Stimulated activated CD8-positive, alpha-beta memory T cell treated with anti-CD3 and anti-CD28 coated beads, Interleukin-12 subunit alpha, Interleukin-12 subunit beta, amount 100 ng/mL, for 24 hours (primary cell): ENCODE measurements around the gene JAG2.

ENCODE experiments used
- DNase-seq: peaks from one replicate; pipeline ENCODE4 v3.0.0-alpha.2; 2020; ENCODE audit errors: extremely low read depth

The JAG2 gene

DNA sequence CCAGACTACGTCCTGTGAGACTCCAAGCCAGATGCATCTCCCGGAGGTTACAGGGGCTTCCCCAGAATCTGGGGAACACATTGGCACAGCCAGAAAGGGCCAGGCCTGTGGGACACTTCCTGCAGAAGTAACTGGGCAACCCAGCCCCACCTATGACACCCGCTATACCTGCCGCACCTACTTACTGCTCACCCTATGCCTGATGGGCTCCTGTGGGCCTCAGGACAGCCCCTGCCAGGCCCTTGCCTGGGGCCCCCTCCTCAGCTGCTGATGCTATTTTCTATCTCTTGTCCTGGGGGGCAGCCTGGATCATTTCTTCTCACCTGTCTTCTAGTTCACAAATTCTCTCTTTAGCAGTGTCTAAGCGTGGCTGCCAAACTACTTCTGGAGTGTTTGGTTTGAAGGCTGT is 28.7 kb downstream of the JAG2 start:
- DNase-seq, result no peak

DNA sequence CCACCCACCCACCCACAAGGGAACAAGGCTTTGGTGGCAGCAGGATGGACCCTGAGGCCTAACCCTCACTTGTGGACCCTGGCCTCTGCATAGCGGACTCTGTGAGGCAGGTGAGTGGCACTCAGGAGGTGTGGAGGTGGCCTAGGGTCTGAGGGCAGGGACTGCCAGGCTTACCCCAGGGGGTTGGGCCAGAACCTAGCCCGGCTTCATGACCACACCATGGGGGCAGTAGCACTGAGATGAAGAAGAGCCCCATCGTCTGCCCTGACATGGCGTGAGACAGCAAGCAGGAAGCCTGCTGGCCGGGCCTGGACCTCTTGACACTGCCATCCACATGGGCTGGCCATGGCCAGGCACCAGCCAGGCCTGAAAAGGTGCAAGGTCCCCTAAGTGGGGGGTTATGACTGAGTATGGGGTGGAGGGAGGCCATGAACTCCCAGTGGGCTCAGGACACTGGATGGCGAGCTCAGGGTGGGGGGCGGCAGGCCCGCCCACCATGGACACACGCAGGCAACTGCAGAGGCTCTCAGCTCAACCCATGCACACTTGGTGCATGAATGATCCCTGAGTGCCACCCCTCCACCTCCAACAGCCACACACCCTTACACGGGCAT is 29.3 kb downstream of the JAG2 start:
- DNase-seq, result no peak

DNA sequence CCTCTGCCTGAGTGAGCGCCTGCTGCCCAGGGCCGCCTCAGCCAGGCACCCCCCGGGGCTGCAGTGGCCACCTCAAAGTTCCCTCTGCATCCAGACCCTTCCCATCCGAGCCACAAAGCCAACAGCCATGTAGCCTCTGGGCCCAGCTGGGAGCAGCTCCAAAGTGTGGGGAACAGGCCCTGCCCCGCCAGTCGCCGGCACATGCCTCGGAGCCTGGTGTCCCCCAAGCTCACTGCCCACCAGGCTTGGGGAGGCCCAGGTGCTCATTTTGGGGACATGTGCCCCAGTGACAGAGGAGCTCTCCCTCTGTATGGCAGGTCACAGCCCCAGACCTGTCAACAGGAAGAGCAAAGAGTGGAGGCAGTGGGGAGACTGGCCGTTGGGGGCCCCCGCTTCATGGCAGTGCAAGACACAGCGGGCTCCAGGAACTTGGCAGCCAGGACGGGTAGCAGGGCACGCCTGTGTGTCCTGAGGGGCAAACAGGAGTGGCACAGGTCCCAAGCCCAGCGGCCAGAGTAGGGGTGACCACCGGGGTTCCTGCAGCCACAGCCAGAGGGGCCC is 29.9 kb downstream of the JAG2 start:
- no peak for DNase-seq

DNA sequence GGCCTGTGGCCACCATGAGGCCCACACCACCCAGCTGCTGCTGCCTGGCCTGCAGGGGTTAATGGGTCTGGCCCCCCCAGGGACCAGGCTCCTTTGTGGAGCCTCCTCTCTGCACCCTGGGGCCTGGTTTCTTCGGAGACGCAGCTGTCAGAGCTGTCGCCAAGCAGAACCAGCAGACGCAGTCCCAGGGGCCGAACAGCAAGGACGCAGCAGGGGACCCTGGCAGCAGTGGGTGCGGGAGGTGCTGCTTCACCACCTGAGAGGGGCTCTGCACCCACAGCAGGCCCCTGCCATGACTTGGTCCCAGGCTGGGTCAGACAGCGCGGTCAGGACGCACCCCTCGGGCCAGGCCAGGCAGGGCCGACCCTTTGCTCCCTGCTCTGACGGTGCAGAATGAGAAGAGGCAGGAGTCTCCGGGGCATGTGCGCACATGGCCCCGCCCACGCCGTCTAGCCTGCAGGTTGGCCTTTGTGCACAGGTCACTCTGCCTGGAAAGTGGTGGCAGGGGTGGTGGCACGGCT is 30.5 kb downstream of the JAG2 start:
- no peak for DNase-seq

DNA sequence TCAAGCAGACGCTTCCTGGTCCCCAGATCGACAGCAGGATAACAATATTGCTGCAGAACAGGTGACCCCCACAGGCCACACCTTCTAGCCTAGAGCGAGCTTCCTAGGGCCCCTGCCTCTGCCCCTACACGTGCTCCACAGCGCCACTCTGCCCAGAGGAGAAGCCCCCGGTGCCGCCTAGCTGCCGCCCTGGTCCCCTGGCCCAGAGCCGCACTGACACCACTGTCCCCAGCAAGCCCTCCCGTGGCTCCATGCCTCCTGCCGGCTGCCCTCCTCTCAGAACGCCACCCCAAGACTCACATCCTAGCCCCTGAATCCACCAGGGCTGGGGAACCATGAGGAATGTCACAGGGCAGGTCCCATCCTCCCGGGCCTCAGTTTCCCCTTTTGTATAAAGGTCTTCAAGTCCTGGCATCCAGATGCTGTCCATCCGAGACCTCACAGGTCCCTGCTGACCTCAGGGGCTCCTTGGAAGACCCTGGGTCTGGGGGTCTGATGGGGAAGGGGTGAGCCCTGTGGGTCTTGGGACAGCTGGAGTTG is 31.0 kb downstream of the JAG2 start:
- no peak for DNase-seq

DNA sequence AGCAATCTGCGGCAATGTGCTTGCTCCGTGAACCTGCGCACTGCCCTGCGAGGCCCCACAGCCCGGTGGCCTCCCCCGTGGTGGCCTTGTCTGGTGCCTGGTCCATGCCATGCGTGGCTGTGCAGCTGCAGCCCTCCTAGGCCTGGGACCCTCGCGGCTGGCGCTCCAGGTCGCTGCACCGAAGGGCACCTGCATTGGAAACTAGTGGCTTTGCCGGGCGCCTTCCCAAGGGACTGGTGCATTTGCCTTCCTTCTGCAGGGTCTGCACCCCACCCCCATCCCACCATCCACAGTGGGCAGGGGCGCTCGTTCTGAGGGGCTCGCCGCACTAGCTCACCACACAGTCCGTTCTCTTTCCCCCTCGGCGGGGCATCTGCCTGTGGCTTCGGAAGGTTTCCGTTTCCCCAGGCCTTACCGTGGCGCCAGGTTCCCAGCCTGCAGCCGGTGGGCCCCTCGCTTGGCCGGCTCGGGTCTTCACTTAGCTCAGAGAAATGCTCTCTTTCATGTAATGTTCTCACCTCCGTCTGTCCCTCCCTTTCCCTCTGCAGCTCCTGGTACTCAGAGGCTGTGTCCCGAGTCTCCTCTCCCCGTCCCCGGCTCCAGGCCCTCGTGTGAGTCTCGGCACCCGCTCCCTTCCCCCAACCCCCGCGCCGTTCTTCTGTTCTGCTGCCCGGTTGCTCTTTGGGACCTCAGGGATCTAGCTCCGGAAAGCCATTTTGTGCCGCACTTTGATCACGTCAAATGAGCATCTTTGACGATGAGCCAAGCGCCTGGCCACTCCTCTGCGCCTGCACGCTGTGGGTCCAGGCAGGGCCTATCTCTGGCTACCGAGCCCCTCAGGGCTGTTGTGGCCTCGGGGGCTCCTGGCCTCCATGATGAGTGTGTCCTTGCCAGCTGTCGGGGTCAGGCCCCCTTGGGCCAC is 31.9 kb downstream of the JAG2 start:
- DNase-seq, result no peak

DNA sequence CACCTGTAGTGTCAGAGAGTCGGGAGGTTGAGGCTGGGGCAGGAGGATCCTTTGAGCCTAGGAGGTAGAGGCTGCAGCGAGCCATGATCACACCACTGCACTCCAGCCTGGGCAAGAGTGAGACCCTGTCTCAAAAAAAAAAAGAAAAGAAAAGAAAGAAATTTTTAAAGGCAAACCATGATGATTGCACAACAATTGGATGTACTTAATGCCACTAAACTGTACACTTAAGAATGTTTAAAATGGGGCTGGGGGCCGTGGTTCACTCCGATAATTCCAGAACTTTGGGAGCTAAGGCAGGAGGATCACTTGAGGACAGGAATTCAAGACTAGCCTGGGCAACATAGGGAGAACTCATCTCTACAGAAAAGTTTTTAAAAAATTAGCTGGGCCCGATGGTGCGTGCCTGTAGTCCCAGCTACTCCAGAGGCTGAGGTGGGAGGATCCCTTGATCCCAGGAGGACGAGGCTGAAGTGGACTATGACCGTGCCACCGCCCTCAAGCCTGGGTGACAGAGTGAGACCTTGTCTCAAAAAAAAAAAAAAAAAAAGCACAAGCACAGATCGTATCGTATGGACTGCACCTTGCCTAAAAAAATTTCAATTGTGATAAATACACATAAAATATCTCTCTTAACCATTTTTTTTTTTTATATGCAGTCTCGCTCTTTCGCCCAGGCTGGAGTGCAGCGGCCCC is 32.7 kb downstream of the JAG2 start:
- no peak for DNase-seq

DNA sequence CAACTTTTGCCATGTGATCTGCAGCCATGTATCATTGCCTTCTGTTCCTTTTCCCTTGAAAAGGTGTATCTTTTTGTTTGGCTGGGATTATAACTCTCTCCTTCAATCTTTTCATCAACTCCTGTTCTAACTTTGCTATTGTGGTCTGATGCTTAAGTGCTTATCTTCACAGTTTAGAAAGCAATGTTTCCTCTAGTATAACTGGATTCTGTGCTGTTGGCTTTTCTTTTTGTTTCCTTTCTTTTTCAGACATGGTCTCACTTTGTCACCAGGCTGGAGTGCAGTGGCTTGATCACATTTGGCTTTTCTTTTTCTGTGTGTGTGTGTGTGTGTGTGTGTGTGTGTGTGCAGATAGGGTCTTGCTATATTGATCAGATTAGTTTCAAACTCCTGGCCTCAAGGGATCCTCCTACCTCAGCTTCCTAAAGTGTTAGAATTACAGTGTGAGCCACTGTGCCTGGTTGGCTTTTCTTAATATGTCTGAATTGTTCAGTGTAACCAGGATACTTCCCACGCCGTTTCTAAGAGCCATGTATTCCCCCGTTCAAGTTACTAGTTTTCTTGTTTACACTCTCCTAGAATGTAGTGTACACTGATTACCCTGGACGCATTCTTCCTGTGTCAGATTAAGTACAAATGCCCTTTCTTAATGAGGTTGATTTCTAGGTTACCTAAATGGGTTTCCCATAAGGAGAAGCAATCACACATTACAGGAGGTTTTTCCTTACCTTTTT is 35.5 kb downstream of the JAG2 start:
- no peak for DNase-seq

DNA sequence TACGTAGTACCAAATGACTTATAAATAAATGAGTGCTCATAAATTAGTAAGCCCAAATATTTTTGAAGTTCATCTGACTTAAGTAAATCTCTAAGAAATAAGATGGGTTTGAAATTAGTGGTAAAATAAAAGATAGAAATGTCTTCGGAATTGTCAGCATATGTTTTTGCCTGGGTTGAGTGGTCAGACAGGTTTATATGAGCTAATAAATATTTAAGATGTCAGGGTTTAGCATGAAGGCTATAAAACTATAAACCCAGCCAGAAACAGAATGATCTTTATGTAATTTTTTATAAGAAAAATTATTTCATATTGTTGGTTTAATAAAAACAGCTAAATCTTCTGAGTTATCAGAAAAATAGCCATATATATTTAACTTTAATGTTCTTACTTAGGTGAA is 37.3 kb downstream of the JAG2 start:
- no peak for DNase-seq

DNA sequence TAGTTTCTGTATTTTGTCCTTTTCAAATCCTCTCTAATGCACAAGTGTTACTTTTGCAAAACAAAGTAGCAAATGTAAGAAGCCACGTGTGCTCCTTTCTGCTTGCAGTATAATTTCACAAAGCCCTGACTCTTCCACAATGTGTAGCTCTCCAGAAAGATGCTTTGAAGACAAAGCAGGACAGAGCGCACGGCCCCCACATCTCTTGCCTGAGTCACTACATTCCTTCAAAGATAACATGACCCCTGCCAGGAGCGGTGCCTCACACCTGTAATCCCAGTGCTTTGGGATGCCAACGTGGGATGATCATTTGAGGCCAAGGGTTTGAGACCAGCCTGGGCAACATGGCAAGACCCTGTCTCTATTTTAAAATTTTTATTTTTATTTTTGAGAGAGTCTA is 40.5 kb downstream of the JAG2 start:
- DNase-seq, result no peak

DNA sequence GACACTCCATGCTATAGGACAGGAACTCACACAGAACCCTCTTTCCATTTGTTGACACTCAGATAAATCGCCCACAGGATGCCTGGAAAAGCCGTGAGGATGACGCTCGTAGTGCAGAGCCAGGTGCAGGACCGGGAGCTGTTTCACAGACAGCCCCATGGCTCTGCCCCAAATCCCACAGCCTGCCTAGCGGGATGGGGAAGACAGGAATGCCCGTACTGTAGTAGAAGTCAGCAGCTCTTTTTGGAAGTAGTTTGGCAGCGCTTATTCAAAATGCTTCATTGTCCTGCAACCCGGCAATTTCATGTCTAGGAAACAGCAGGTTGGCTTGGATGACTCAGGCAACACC is 41.6 kb downstream of the JAG2 start:
- DNase-seq, result no peak

DNA sequence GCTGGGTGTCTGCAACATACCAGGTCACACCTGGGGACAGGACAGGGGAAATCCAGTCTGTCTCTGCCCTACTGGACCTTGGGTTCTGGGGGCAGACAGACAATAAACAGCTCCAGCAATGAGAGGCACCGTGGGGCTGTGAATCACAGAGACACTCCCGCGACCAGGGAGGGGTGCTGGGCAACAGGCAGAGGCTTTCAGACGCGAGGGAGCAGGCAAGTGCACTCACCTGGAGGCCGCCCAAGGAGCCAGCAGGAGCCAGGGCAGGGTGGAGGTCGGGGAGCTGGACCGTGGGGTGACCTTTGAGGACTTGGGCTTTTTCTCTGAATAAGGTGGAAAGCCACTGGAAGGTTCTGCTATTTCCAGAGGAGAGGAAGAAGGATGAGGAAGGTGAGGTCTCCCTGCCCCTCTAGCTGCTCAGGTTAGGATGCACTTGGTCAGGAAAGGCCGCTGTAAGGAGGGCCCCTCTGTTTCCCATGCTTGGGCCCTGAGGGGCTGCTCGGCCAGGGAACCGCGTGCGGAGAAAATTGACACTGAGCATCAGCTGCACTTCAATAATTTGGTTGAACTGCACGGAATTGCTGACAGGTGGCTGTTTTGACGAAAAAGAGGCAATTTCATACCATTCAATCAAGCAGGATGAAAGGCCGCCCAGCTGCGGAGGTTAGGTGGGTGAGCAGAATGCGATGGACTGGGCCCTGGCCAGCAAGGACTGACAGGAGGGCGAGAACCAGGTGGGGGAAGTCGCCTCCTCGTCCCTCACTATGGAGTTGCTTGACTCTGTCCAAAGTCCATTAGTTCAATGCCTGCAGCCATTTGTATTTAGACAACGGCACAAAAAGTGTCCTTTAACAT is 42.2 kb downstream of the JAG2 start:
- DNase-seq, result no peak

DNA sequence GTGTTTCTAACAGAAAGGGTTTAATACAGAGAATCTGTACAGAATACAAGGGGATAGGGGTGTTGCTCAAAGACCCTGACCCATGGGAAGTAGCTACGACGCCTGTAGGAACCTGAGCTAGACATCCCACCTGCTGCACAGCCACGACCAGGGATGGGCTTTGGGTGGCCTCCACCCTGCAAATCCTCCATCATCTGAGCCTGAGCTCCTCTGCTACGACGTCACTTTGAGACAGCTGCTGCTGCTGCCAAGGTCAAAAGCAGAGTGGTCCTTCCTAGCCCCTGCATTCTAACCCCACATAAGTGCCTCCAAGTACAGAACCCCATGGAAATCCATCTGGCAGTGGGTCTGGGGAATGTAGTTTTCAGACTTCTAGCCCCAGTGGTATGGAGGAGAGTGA is 43.8 kb downstream of the JAG2 start:
- DNase-seq, result no peak

DNA sequence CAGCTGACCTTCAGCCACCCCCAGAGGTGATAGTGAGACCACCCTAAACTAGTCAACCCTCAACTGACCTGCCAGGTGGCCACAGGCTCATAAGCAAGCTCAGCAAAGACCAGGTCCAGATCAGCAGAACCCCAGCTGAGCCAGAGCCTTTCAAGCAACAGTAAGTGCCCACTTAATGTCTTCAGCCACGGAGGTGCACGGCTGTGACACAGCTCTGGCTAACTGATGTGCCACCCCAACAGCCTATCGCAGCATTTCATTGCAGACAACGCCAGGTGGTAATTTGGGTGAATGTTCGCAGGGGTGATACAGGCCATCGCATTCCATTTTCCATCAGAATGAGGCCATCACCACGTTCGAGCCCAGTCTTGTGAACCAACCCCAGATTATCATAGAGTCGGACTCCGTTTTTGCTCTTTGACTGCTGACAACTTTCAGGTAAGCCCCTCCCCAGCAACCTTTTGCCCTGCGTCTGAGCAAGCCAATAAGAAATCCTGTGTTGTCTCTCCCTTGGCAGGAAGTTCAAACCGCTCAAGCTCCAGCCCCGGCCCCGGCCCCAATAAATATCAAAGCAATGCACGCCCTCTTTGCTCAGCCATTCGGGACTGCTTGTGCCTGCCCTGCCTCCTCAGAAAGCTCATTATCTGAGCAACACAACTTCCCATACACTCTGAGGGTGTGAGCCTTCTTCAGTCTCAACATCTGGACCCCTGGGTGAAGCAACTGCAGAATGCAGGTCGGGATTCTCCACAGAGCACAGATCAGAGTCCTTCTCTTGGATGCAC is 44.4 kb downstream of the JAG2 start:
- DNase-seq, result no peak

DNA sequence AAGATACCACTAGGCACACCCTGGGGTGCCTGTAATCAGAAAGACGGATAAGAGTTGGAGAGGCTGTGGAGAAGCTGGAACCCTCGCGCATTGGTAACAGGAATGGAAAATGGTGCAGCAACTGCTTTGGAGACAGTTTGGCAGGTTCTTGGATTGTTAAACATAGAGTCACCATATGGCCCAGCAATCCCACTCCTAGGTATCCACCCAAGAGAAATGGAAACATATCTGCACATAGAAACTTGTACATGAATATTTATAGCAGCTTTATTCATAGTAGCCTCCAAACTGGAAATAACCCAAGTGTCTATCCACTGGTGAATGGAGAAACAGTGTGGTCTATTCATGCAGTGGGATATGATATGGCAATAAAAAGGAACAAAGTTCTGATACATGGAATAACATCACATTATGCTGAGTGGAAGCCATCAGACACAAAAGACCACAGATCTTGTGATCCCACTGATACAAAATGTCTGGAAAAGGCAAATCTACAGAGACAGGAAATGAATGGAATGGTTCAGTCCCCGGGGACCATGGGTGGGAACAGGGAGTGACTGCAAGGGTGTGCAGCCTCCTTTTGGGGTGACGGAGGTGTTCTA is 45.4 kb downstream of the JAG2 start:
- DNase-seq, result no peak

DNA sequence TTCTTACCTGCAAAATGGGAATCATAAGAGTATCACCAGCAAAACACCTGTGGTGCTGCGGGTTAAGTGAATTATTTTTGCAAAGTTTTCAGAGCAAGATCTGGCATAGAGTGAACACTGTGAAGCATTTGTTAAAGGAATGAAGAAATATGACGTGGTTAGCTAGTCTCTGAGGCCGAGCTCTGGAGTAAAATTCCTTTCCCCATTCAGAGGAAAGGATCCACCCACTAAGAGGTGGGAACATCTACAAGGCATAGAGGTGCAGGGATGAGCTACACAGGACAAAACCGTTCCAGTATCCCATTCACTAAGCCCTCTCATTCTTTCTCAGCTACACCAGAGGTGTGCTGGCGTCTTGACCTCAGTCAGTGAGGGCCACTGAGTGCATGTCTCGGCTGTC is 48.5 kb downstream of the JAG2 start:
- no peak for DNase-seq

DNA sequence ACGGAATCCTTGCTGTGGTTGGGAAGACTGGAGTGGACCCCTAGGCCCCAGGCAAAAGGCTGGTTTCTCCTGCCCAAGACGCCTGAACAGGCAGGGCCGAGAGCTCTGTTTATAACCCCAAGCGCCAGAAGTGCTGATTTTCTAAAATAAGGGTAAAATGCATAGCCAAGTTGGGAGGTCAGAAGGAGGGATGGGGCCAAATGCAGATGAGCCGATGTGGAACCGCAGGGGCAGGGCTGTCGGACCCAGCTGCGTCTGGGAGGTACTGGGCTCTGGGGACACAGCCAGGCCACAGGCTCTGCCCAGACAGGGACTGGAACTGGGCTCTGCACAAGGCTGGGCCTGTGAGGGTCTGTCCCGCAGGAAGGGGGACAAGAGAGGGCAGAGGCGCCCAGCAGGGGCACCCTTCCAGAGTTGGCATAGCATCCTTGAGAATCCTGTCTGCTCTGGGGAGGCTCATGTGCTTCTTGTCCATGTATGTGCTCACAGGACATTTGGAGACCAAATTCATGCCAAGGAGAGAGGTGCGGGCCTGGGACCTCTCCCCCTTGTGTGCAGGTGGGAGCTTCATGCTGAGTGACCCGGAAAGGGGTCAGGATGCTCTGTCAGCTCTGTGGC is 49.1 kb downstream of the JAG2 start:
- DNase-seq, result no peak

DNA sequence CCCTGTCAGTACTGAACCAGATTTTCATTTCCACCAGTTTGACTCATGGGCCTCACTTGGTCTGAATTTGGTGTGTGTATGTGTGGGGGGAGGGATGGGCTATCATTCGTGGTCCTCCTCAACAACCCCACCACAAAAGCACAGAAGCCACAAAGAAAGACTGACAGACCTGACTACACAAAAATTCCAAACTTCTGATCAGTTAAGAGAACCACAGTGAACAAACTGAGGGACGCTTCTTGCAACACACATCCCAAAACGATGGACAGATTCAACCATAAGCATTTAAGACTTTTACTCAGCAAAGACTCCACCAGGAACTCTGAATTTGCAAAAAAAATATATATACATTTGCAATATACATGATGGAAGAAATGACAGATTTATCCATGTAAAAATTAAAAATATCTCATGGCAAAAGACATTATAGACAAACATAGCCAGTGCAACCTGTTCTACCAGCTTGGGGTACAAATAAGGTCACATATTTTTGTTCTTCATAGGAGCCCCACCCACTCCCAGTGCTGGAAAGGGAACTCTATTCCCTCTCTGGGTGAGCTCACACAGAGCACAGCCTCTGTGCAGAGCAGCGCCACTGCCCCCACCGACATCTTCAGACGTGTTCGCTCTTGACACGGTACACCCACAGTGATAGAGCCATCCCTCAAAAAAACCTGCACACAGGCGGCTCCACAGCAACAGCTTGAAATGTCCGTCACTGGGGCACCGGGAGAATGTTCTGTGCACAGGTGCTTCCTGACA is 49.7 kb downstream of the JAG2 start:
- DNase-seq, result no peak
